Transverse colon (tissue), 4 donors: Measurements from ENCODE around the gene SLC38A3.

ENCODE experiments used
- EP300 ChIP-seq: sonication (generic); formaldehyde crosslinking; IDR thresholded peaks from one replicate; pipeline ENCODE4 v1.6.1; 2017; ENCODE audit warnings: antibody characterized with exemption, low read depth
- POLR2A ChIP-seq: fragments of 450-650 bp; IDR thresholded peaks from one replicate; pipeline ENCODE4 v1.6.1; 2016; ENCODE audit warnings: antibody characterized with exemption, mild to moderate bottlenecking, moderate library complexity
- POLR2AphosphoS5 ChIP-seq, 3 donors: sonication (generic); formaldehyde crosslinking; IDR thresholded peaks; one replicate each; pipeline ENCODE4 v1.6.1; 2016; ENCODE audit warnings: antibody characterized with exemption in 3 of 3
- TF ChIP-seq, protein P1 (sequence below), 5 experiments: fragments of 200-600 bp in 3 of 5; fragments of 450-650 bp in 2 of 5; sonication (generic) in 3 of 5; IDR thresholded peaks; 1 replicate in 2 of 5; 2 replicates in 3 of 5; pipeline ENCODE4 v1.5.1; 2016 to 2017; ENCODE audit warnings: antibody characterized with exemption in 5 of 5, inconsistent platforms in 3 of 5, mild to moderate bottlenecking in 2 of 5, moderate library complexity in 1 of 5

DNA sequence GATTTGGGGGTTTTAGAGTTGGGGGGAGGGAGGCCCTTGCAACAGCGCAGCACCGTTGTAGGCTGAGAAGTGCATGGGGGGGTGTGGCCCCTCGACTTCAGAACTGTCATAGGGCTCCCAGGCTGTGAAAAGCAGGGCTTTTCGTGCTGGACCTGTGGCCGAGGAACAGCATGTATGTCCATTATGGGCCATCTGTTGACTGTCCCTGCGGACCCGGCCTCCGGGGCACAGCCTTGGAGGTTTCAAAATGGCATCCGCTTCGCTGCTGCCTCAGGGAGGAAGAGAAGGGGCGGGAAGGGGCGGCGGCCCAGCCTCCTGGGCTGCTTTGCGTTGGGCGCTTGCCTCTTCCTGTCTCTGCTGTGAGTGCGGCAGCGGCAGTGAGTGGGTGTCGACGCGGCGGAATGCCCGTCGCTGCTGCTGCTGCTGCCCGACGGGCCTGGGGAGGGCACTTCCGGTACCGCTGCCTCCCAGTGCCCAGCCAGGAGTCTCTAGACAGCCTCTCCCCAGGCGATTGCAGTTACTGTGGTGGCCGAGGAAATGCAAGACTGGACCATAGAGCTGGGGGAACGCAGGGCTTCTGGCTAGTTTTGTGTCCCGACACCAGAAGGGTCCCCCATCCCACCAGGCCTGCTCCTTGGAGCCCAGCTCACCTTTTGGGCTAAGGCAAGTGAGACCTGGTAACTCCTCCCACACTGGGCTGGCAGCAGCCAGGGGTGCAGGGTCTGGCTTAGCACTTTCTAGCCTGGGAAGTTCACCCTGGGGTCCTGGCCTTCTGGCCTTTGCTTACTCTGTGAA is 32.9 kb downstream of the SLC38A3 start:
- TF ChIP-seq, protein P1, sequence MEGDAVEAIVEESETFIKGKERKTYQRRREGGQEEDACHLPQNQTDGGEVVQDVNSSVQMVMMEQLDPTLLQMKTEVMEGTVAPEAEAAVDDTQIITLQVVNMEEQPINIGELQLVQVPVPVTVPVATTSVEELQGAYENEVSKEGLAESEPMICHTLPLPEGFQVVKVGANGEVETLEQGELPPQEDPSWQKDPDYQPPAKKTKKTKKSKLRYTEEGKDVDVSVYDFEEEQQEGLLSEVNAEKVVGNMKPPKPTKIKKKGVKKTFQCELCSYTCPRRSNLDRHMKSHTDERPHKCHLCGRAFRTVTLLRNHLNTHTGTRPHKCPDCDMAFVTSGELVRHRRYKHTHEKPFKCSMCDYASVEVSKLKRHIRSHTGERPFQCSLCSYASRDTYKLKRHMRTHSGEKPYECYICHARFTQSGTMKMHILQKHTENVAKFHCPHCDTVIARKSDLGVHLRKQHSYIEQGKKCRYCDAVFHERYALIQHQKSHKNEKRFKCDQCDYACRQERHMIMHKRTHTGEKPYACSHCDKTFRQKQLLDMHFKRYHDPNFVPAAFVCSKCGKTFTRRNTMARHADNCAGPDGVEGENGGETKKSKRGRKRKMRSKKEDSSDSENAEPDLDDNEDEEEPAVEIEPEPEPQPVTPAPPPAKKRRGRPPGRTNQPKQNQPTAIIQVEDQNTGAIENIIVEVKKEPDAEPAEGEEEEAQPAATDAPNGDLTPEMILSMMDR (IDR thresholded peaks at IDR 0.05), result no peak
- TF ChIP-seq POLR2AphosphoS5 (IDR thresholded peaks at IDR 0.05) (peak; percentile 67 to 78 (median 78)), EP300 (no peak), POLR2A (peak; percentile 52)
